HepG2 (cell line): ENCODE data around the gene CCDC33. TPM values are rescaled to one million over a fixed set of nuclear protein-coding genes. Genes with fewer than 3 reads are reported as not detected.

Source experiments
- EZH2 ChIP-seq: conservative IDR thresholded peaks from 2 replicates; pipeline ENCODE4 v1.6.1; 2012; ENCODE audit warnings: mild to moderate bottlenecking, low read depth, low read length, moderate library complexity
- HOXA3 ChIP-seq: sonication (generic); formaldehyde crosslinking; IDR thresholded peaks from 2 replicates; pipeline ENCODE4 v1.5.0; 2020; ENCODE audit warnings: missing genetic modification reagents
- IKZF1 ChIP-seq: fragments of 450-650 bp; IDR thresholded peaks from 2 replicates; pipeline ENCODE4 v1.7.1; 2016
- IRF9 ChIP-seq: sonication (generic); formaldehyde crosslinking; IDR thresholded peaks from 2 replicates; pipeline ENCODE4 v1.8.0; 2022; ENCODE audit warnings: missing genetic modification reagents, mild to moderate bottlenecking, borderline replicate concordance
- JDP2 ChIP-seq: sonication (generic); formaldehyde crosslinking; IDR thresholded peaks from 2 replicates; pipeline ENCODE4 v1.8.1; 2022; ENCODE audit warnings: missing genetic modification reagents, borderline replicate concordance
- KAT8 ChIP-seq: IDR thresholded peaks from 2 replicates; pipeline ENCODE4 v1.6.1; 2016; ENCODE audit warnings: missing genetic modification reagents, missing compliant biosample characterization
- KLF13 ChIP-seq: sonication (generic); formaldehyde crosslinking; IDR thresholded peaks from 2 replicates; pipeline ENCODE4 v1.4.0; 2020; ENCODE audit warnings: mild to moderate bottlenecking, missing genetic modification reagents
- KLF15 ChIP-seq: sonication (generic); formaldehyde crosslinking; IDR thresholded peaks from 2 replicates; pipeline ENCODE4 v1.8.1; 2023; ENCODE audit warnings: borderline replicate concordance, mild to moderate bottlenecking, inconsistent platforms, missing genetic modification reagents, mixed read lengths
- KMT2A ChIP-seq: sonication (generic); formaldehyde crosslinking; IDR thresholded peaks from 2 replicates; pipeline ENCODE4 v1.4.0; 2020; ENCODE audit warnings: missing genetic modification reagents
- MBD4 ChIP-seq: IDR thresholded peaks from 2 replicates; pipeline ENCODE4 v1.6.1; 2012; ENCODE audit warnings: low read length, inconsistent platforms, borderline replicate concordance
- NONO ChIP-seq, 2 experiments: fragments of 450-650 bp in 1 of 2; sonication (generic) in 1 of 2; formaldehyde crosslinking in 1 of 2; IDR thresholded peaks in 1 of 2; conservative IDR thresholded peaks in 1 of 2; 2 replicates each; pipeline versions ENCODE4 v1.6.1 to v1.8.0; 2017 to 2022; ENCODE audit warnings: mild to moderate bottlenecking in 1 of 2, missing genetic modification reagents in 1 of 2, moderate library complexity in 1 of 2
- NRL ChIP-seq: sonication (generic); formaldehyde crosslinking; IDR thresholded peaks from 2 replicates; pipeline ENCODE4 v1.5.0; 2020; ENCODE audit warnings: missing genetic modification reagents, mild to moderate bottlenecking, moderate library complexity, borderline replicate concordance
- POLR2A ChIP-seq, 2 experiments: IDR thresholded peaks; 2 replicates each; pipeline ENCODE4 v1.6.1; 2011; ENCODE audit warnings: low read depth in 2 of 2, low read length in 2 of 2, mild to moderate bottlenecking in 1 of 2, moderate library complexity in 1 of 2; ENCODE audit not compliant: insufficient read depth in 1 of 2
- SETDB1 ChIP-seq: sonication (generic); formaldehyde crosslinking; IDR thresholded peaks from 2 replicates; pipeline ENCODE4 v1.5.1; 2020; ENCODE audit warnings: missing genetic modification reagents, mild to moderate bottlenecking, borderline replicate concordance
- SNAI1 ChIP-seq: sonication (generic); formaldehyde crosslinking; IDR thresholded peaks from 2 replicates; pipeline ENCODE4 v1.5.0; 2020; ENCODE audit warnings: mild to moderate bottlenecking, missing genetic modification reagents, borderline replicate concordance
- SP2 ChIP-seq: sonication (generic); formaldehyde crosslinking; IDR thresholded peaks from 2 replicates; pipeline ENCODE4 v1.5.1; 2020; ENCODE audit warnings: mild to moderate bottlenecking, missing genetic modification reagents
- TCF12 ChIP-seq, 2 experiments: fragments of 450-650 bp in 1 of 2; sonication (generic) in 1 of 2; formaldehyde crosslinking in 1 of 2; IDR thresholded peaks; 2 replicates each; pipeline versions ENCODE4 v1.6.1 to v1.8.0; 2017 to 2022; ENCODE audit warnings: antibody characterized with exemption in 1 of 2, mild to moderate bottlenecking in 1 of 2, missing genetic modification reagents in 1 of 2, moderate library complexity in 1 of 2
- U2AF1 ChIP-seq: fragments of 200-400 bp; formaldehyde crosslinking; optimal IDR thresholded peaks from 2 replicates; pipeline ENCODE3; 2017; ENCODE audit warnings: mild to moderate bottlenecking, low read depth, low read length
- ZBTB20 ChIP-seq: sonication (generic); formaldehyde crosslinking; IDR thresholded peaks from 2 replicates; pipeline ENCODE4 v1.8.1; 2023; ENCODE audit warnings: missing genetic modification reagents, low read depth, mild to moderate bottlenecking, borderline replicate concordance
- ZNF335 ChIP-seq: sonication (generic); formaldehyde crosslinking; IDR thresholded peaks from 2 replicates; pipeline ENCODE4 v1.4.0; 2020; ENCODE audit warnings: missing genetic modification reagents
- ZNF512 ChIP-seq: sonication (generic); formaldehyde crosslinking; IDR thresholded peaks from 2 replicates; pipeline ENCODE4 v1.4.0; 2020; ENCODE audit warnings: mild to moderate bottlenecking, missing genetic modification reagents
- ZNF781 ChIP-seq: sonication (generic); formaldehyde crosslinking; IDR thresholded peaks from 2 replicates; pipeline ENCODE4 v1.5.1; 2020; ENCODE audit warnings: borderline replicate concordance, mild to moderate bottlenecking, missing genetic modification reagents; ENCODE audit errors: not compliant biosample characterization
- polyA plus RNA-seq, 8 experiments: library from polyadenylated mRNA; depleted of rRNA in 3 of 8; stranded (reverse) in 7 of 8; unstranded in 1 of 8; fragments of >200 nt; fragmentation: Illumina TruSeq in 4 of 8; extraction: Trizol in 4 of 8; gene quantifications; 2 replicates each; pipeline versions ENCODE4 v1.2.1 to v1.2.3, GENCODE V29; 2011 to 2016; ENCODE audit warnings: low read depth in 4 of 8, missing spikeins in 1 of 8, mixed read lengths in 1 of 8; ENCODE audit not compliant: insufficient read depth in 1 of 8
- total RNA-seq, 5 experiments: library from RNA; depleted of rRNA; stranded (reverse); fragments of >200 nt; fragmentation: Illumina TruSeq; extraction: Trizol; gene quantifications; 2 replicates each; pipeline ENCODE4 v1.2.3, GENCODE V29; 2016; ENCODE audit warnings: low read depth in 1 of 5

The CCDC33 gene
- total and polyA plus RNA-seq, 2 of the 13 experiments (the other 11 are each of a cell fraction or from before 2014, with no cell fraction given), result 0.30 TPM; not detected in 1

GRCh38 chr15:74373731-74374647 is 137.9 kb downstream of the CCDC33 start (continued):
- peak; percentile 22; the same call in 1 of the 2 replicates for TF ChIP-seq HOXA3 (CRISPR knock-in tag)
- no peak for TF ChIP-seq ZBTB20
- no peak for TF ChIP-seq MBD4
- no peak for TF ChIP-seq NRL
- TF ChIP-seq IKZF1, result no peak
- TF ChIP-seq TCF12 (IDR thresholded peaks at IDR 0.05), result no peak
- no peak; the same call in 1 of the 2 replicates for TF ChIP-seq TCF12 (CRISPR knock-in tag; IDR thresholded peaks at IDR 0.05)
- TF ChIP-seq POLR2A (IDR thresholded peaks at IDR 0.05; ENCODE audit: insufficient read depth in 1 of 2, low read depth in 2 of 2, low read length in 2 of 2), result no peak
- TF ChIP-seq NONO (IDR thresholded peaks at IDR 0.05), result no peak
- TF ChIP-seq NONO (CRISPR knock-in tag; conservative IDR thresholded peaks at IDR 0.05), result peak; percentile 57
- TF ChIP-seq SNAI1 (CRISPR knock-in tag), result no peak
- no peak for TF ChIP-seq KAT8
- TF ChIP-seq ZNF512 (CRISPR knock-in tag), result no peak
- no peak for TF ChIP-seq ZNF335
- peak; percentile 26 for TF ChIP-seq ZNF781 (CRISPR knock-in tag)
- TF ChIP-seq U2AF1, result no peak
- TF ChIP-seq IRF9, result peak; percentile 83; the same call in 1 of the 2 replicates
- TF ChIP-seq EZH2, result no peak
- 0 out of 2 replicates have a peak, but pooled peaks have one; percentile 69 for TF ChIP-seq KLF15 (CRISPR knock-in tag)
- no peak; the same call in 1 of the 2 replicates for TF ChIP-seq KMT2A
- no peak for TF ChIP-seq JDP2
- TF ChIP-seq SETDB1, result no peak
- peak; percentile 86 for TF ChIP-seq SP2 (CRISPR knock-in tag)
- TF ChIP-seq KLF13 (CRISPR knock-in tag), result no peak
